Osteoblast (primary cell): Measurements from ENCODE around the gene OCA2. TPM values are rescaled to one million over a fixed set of nuclear protein-coding genes. Genes with fewer than 3 reads are reported as not detected.

Experiments used
- DNase-seq: peaks from one replicate; pipeline ENCODE4 v3.0.0; 2011; ENCODE audit warnings: low spot score, mixed read lengths; ENCODE audit not compliant: insufficient read length; ENCODE audit errors: missing footprints
- H2AFZ ChIP-seq: 2 replicates; pipeline ENCODE4 v1.6.0; 2011; ENCODE audit warnings: mild to moderate bottlenecking, low read length
- H3K27ac ChIP-seq: 2 replicates; pipeline ENCODE4 v1.5.1; 2011; ENCODE audit warnings: mild to moderate bottlenecking, low read depth, low read length, moderate library complexity
- H3K27me3 ChIP-seq: 2 replicates; pipeline ENCODE4 v1.6.0; 2012; ENCODE audit warnings: mild to moderate bottlenecking, control low read depth, inconsistent platforms, low read length, moderate library complexity; ENCODE audit not compliant: insufficient read depth
- H3K36me3 ChIP-seq: 2 replicates; pipeline ENCODE4 v1.5.1; 2011; ENCODE audit warnings: mild to moderate bottlenecking, low read length, control low read depth, moderate library complexity; ENCODE audit not compliant: insufficient read depth
- H3K4me1 ChIP-seq: 2 replicates; pipeline ENCODE4 v1.5.1; 2011; ENCODE audit warnings: mild to moderate bottlenecking, low read length, control low read depth, moderate library complexity; ENCODE audit not compliant: insufficient read depth
- H3K4me2 ChIP-seq: 2 replicates; pipeline ENCODE4 v1.6.0; 2011; ENCODE audit warnings: mild to moderate bottlenecking, low read length; ENCODE audit not compliant: insufficient read depth
- H3K4me3 ChIP-seq: fragments of 200-600 bp; sonication (generic); 3 replicates; pipeline ENCODE4 v1.5.1; 2012; ENCODE audit warnings: mild to moderate bottlenecking, low read length, inconsistent platforms; ENCODE audit not compliant: insufficient read depth
- H3K79me2 ChIP-seq: 2 replicates; pipeline ENCODE4 v1.6.0; 2012; ENCODE audit warnings: mild to moderate bottlenecking, low read length, control low read depth, inconsistent platforms; ENCODE audit not compliant: insufficient read depth
- H3K9me3 ChIP-seq: 2 replicates; pipeline ENCODE4 v1.5.1; 2011; ENCODE audit warnings: low read depth, low read length, control low read depth
- H4K20me1 ChIP-seq: 2 replicates; pipeline ENCODE4 v1.6.0; 2012; ENCODE audit warnings: mild to moderate bottlenecking, low read length, control low read depth; ENCODE audit not compliant: insufficient read depth
- total RNA-seq: library from RNA; depleted of rRNA; stranded (reverse); fragments of >200 nt; gene quantifications from 2 replicates; pipeline ENCODE4 v1.2.3, GENCODE V29; 2012
- TF ChIP-seq, protein P1 (sequence below): IDR thresholded peaks from 2 replicates; pipeline ENCODE4 v1.5.1; 2011; ENCODE audit warnings: mild to moderate bottlenecking, low read depth, low read length, moderate library complexity; ENCODE audit errors: extremely low read depth

Gene OCA2
- total RNA-seq, 1 donor, result not detected

DNA sequence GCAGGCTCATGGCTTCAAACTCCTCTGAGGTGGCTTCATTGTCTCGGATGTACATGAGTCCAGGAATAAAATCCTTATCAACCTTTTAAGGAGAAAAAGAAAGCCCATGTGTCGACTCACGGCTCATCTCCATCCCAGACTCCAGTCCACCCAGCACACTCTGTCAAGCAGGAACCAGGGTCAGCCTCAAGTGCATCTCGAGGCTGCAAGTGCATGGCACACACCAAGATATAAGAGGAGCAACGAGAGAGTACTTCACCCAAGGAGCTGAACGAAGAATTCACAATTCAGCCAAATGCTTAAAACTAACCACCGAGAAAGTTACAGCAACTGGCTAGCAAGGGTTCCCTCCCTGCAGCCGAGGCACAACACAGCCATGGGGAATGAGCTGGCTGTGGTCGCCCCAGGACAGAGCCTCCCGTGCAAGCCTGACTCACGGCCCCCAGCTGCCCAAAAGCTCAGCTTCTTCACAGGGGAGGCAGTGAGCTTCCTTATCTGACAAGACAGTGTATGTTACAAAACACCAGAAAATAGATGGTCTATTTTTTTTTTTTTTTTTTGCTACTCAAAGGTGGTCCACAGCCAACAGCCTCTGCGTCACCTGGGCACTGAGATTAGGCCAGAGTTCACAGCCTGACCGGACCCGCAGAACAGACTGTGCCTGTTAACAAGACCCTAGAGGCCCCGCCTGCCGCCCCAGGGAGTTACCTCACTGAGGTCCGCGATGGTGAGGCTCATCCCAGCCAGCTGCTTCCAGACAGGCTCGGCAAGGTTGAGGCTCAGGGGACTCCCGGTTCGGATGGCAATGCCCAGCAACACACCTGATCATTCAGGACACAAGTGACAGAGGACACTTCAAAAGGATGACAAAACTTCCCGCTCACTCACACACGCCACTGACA lies 15.9 kb upstream of the OCA2 start:
- peak; percentile 94 for DNase-seq
- no peak overlapping the region for H2AFZ ChIP-seq
- peak overlapping the region; percentile 17 for H3K27ac ChIP-seq
- H4K20me1 ChIP-seq, result peaks cover 11% of the 10 kb centered on the region
- no peak overlapping the region for H3K4me3 ChIP-seq
- no peaks in the 10 kb centered on the region for H3K79me2 ChIP-seq
- no peaks in the 10 kb centered on the region for H3K9me3 ChIP-seq
- H3K4me1 ChIP-seq, result peaks cover 2% of the 10 kb centered on the region
- TF ChIP-seq, protein P1, sequence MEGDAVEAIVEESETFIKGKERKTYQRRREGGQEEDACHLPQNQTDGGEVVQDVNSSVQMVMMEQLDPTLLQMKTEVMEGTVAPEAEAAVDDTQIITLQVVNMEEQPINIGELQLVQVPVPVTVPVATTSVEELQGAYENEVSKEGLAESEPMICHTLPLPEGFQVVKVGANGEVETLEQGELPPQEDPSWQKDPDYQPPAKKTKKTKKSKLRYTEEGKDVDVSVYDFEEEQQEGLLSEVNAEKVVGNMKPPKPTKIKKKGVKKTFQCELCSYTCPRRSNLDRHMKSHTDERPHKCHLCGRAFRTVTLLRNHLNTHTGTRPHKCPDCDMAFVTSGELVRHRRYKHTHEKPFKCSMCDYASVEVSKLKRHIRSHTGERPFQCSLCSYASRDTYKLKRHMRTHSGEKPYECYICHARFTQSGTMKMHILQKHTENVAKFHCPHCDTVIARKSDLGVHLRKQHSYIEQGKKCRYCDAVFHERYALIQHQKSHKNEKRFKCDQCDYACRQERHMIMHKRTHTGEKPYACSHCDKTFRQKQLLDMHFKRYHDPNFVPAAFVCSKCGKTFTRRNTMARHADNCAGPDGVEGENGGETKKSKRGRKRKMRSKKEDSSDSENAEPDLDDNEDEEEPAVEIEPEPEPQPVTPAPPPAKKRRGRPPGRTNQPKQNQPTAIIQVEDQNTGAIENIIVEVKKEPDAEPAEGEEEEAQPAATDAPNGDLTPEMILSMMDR, result no peak
- peaks cover 66% of the 10 kb centered on the region for H3K36me3 ChIP-seq
- H3K4me2 ChIP-seq, result no peak overlapping the region
- no peaks in the 10 kb centered on the region for H3K27me3 ChIP-seq

DNA sequence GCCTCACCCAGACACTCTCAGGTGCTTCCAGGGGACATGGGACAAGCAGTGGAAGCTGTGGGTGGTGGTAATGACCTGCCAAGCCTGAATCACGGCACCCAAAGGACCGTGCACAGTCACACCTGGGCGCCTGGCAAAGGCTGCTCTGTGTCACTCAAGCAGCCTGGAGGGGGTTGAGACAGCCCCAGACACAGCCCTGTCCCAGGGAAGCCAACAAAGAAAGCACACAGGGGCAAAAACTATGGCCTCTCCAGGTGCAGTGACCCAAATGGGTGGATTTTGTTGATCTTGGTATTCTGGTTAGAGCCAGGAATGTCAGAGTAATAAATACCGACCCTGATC lies 15.0 kb upstream of the OCA2 start:
- Histone ChIP-seq H3K9me3 (no peaks in the 10 kb centered on the region), H3K4me2 (no peak overlapping the region), H2AFZ (no peak overlapping the region), H3K4me1 (peaks cover 2% of the 10 kb centered on the region), H3K79me2 (no peaks in the 10 kb centered on the region), H3K36me3 (peaks cover 63% of the 10 kb centered on the region), H3K27me3 (no peaks in the 10 kb centered on the region), H4K20me1 (peaks cover 11% of the 10 kb centered on the region), H3K27ac (no peak overlapping the region), H3K4me3 (no peak overlapping the region)
- TF ChIP-seq, protein P1, result no peak
- DNase-seq, result peak; percentile 43

DNA sequence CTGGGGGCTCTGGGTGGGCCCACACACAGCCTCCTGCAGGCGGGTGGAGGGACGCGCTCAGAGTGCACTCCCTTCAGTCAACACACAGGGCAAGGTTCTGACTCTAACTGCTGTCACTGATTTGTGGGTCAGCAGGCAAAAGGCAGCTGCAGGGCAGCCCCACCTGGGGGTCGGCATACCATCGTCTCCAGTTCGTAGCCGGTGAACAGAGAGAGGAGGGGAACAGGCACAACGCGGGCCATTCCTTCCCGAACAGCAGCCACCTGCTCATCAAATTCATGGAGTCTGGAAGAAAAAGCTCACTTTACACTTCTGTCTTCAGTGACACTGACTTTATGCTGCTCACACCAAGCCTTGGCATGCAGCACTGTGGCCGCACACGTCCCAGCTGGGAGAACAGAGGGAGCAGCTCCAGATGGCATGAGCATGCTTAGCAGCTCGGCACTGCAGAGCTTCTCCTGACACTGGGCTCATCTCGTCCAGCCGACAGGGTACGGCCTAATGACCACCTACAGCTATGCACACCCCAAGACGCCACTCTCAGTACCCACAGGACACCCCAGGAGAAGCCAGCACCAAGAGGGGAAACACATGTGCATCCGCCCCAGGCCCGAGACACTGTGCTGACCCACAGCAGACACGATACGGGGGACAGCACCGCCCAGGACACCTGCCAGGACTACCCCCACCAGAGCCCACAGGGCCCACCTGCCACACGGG lies 14.4 kb upstream of the OCA2 start:
- no peaks in the 10 kb centered on the region for H3K79me2 ChIP-seq
- no peak overlapping the region for H2AFZ ChIP-seq
- H3K4me2 ChIP-seq, result no peak overlapping the region
- peak; percentile 73 for DNase-seq
- no peak overlapping the region for H3K4me3 ChIP-seq
- TF ChIP-seq, protein P1, result no peak
- H3K9me3 ChIP-seq, result no peaks in the 10 kb centered on the region
- H3K4me1 ChIP-seq, result peaks cover 2% of the 10 kb centered on the region
- peaks cover 59% of the 10 kb centered on the region for H3K36me3 ChIP-seq
- H4K20me1 ChIP-seq, result peaks cover 11% of the 10 kb centered on the region
- H3K27ac ChIP-seq, result no peak overlapping the region
- H3K27me3 ChIP-seq, result no peaks in the 10 kb centered on the region

DNA sequence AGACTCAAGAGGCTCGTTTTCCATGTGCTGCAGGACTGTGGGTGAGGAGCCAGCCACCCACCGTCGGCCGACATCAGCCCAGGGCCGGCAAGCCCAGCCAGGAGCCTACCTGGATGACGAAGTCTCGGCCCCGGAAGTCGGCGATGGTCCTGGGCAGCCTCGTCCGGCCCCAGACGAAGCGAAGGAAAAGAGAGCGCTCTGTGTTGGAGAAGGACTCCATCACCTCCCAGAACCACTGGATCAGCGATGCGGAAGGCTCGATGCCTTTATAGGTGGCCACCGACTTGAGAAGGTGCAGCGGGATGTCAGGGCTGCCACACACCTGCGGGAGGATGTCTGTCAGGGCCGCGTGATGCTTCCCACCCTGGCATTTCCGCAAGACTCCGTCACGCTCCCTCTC lies 13.8 kb upstream of the OCA2 start:
- Histone ChIP-seq H3K4me1 (peaks cover 2% of the 10 kb centered on the region), H4K20me1 (peaks cover 11% of the 10 kb centered on the region), H3K27me3 (no peaks in the 10 kb centered on the region), H3K4me3 (no peak overlapping the region), H3K27ac (no peak overlapping the region), H3K79me2 (no peaks in the 10 kb centered on the region), H3K9me3 (no peaks in the 10 kb centered on the region), H3K36me3 (peaks cover 57% of the 10 kb centered on the region), H2AFZ (no peak overlapping the region), H3K4me2 (no peak overlapping the region)
- DNase-seq, result no peak
- TF ChIP-seq, protein P1, result no peak
